Immature natural killer cell (primary cell): ENCODE results near the gene TMEM184B. TPM values are rescaled to one million over a fixed set of nuclear protein-coding genes. Genes with fewer than 3 reads are reported as not detected.
A peak's percentile ranks its signal among the peaks of the same experiment; 100 is the strongest.
"Not testable (repeated sequence)": the region's sequence is repeated elsewhere in the genome, so short reads cannot be mapped to it uniquely, and the experiment has no call there.

Experiments used
- DNase-seq, 3 donors: peaks; one replicate each; pipeline ENCODE4 v3.0.0; 2022; ENCODE audit warnings: mixed read lengths in 1 of 3
- H3K27ac Mint-ChIP-seq, 6 donors: one replicate each; pipeline ENCODE4 v1.8.0; 2020; ENCODE audit warnings: mixed read lengths in 6 of 6, mild to moderate bottlenecking in 5 of 6, inconsistent platforms in 4 of 6, moderate library complexity in 3 of 6
- H3K27me3 Mint-ChIP-seq, 3 donors: one replicate each; pipeline ENCODE4 v1.8.0; 2020 to 2021; ENCODE audit warnings: low read depth in 3 of 3, mild to moderate bottlenecking in 3 of 3, mixed read lengths in 3 of 3, moderate library complexity in 3 of 3, inconsistent platforms in 1 of 3
- H3K36me3 Mint-ChIP-seq, 3 donors: one replicate each; pipeline ENCODE4 v1.8.0; 2020; ENCODE audit warnings: mixed read lengths in 3 of 3, inconsistent platforms in 2 of 3, mild to moderate bottlenecking in 2 of 3
- H3K4me1 Mint-ChIP-seq, 2 donors: one replicate each; pipeline ENCODE4 v1.8.0; 2020; ENCODE audit warnings: inconsistent platforms in 2 of 2, mild to moderate bottlenecking in 2 of 2, mixed read lengths in 2 of 2, moderate library complexity in 1 of 2
- H3K4me3 Mint-ChIP-seq, 5 donors: one replicate each; pipeline ENCODE4 v1.8.0; 2020; ENCODE audit warnings: mild to moderate bottlenecking in 5 of 5, mixed read lengths in 5 of 5, inconsistent platforms in 3 of 5, moderate library complexity in 3 of 5
- H3K9me3 Mint-ChIP-seq, 6 donors: one replicate each; pipeline ENCODE4 v1.8.0; 2020; ENCODE audit warnings: mild to moderate bottlenecking in 6 of 6, mixed read lengths in 6 of 6, inconsistent platforms in 4 of 6, moderate library complexity in 3 of 6
- polyA plus RNA-seq, 3 donors: library from polyadenylated mRNA; unstranded; fragments of 300-500 nt; fragmentation: Illumina TruSeq; gene quantifications; one replicate each; pipeline ENCODE4 v1.2.3, GENCODE V29; 2021

Gene TMEM184B
- polyA plus RNA-seq, 3 donors from 2014 or later, result 12.1 to 50.7 (median 30.3) TPM

DNA sequence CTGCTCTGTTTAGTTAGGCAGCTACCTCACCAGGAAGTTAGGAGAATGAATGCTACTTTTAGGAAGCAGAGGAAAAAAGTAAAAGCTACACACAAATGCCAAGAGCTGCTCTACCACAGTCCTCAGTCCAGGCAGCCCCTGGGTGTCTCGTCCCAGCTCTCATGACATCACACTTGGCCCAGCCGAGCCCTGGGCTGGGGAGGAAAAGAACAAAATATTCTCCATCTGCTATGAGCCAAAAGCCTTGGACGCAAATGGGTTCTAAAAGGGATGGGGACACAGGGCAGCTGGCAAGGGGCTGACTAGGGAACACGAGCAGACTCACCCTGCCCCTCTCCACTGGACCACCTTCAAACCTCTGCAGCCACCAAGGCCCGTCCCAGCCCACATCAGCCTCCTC lies 26.1 kb downstream of the TMEM184B start:
- Mint-ChIP-seq H3K36me3 (peaks cover 4 to 13% (median 7%) of the 10 kb centered on the region in 3 donors), H3K4me1 (peaks cover 17 to 29% of the 10 kb centered on the region in 2 donors), H3K27ac (peak overlapping the region in 1 of 6 donors; percentile 40), H3K9me3 (no peaks in the 10 kb centered on the region), H3K4me3 (no peak overlapping the region), H3K27me3 (peaks cover 0 to 8% (median 2%) of the 10 kb centered on the region in 3 donors)
- DNase-seq, result no peak

GRCh38 chr22:38246046-38246658 lies 26.7 kb downstream of the TMEM184B start:
- Mint-ChIP-seq H3K36me3 (peaks cover 4 to 13% (median 7%) of the 10 kb centered on the region in 3 donors), H3K27ac (no peak overlapping the region), H3K4me3 (no peak overlapping the region), H3K9me3 (no peaks in the 10 kb centered on the region), H3K27me3 (peaks cover 0 to 8% (median 2%) of the 10 kb centered on the region in 3 donors), H3K4me1 (peaks cover 17 to 27% of the 10 kb centered on the region in 2 donors)
- DNase-seq, result no peak

DNA sequence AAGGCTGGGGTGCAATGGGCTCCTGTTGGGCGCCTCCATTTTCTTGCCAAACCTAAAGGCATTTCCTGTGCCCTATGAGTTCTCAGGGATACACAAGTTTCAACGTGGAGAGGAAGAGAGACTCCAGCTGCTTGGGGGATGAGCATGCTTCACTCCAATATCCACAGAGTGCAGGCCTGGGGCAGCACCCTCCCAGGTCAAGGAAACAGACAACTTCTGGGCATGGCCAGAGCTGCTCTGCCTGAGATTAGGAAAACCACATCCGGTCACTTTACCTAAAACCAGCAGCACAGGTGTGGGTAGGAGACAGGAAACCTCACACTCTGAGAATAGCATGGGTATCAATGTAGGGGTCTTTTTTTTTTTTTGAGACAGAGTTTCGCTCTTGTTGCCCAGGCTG lies 28.7 kb downstream of the TMEM184B start:
- peaks cover 0 to 4% (median 1%) of the 10 kb centered on the region in 3 donors for H3K27me3 Mint-ChIP-seq
- no peak overlapping the region for H3K4me3 Mint-ChIP-seq
- H3K9me3 Mint-ChIP-seq, result no peaks in the 10 kb centered on the region
- H3K27ac Mint-ChIP-seq, result no peak overlapping the region
- no peak for DNase-seq
- H3K36me3 Mint-ChIP-seq, result peaks cover 3 to 10% (median 7%) of the 10 kb centered on the region in 3 donors
- peaks cover 14 to 15% of the 10 kb centered on the region in 2 donors for H3K4me1 Mint-ChIP-seq

GRCh38 chr22:38243007-38243765 lies 29.6 kb downstream of the TMEM184B start:
- Mint-ChIP-seq H3K36me3 (peaks cover 3 to 15% (median 7%) of the 10 kb centered on the region in 3 donors), H3K27ac (no peak overlapping the region)

GRCh38 chr22:38240734-38241252 lies 32.0 kb downstream of the TMEM184B start:
- H3K27me3 Mint-ChIP-seq, result peaks cover 0 to 2% (median 1%) of the 10 kb centered on the region in 3 donors
- H3K4me1 Mint-ChIP-seq, result peaks cover 8 to 9% of the 10 kb centered on the region in 2 donors
- no peak for DNase-seq
- H3K36me3 Mint-ChIP-seq, result peaks cover 3 to 15% (median 12%) of the 10 kb centered on the region in 3 donors
- peak overlapping the region in 2 of 6 donors; percentile 34 to 45 for H3K27ac Mint-ChIP-seq
- no peaks in the 10 kb centered on the region for H3K9me3 Mint-ChIP-seq
- H3K4me3 Mint-ChIP-seq, result no peak overlapping the region

More at GRCh38 chr22:38243007-38243765, 29.6 kb downstream of the TMEM184B start:
- H3K9me3 Mint-ChIP-seq, result no peaks in the 10 kb centered on the region
- no peak overlapping the region for H3K4me3 Mint-ChIP-seq
- peaks cover 0 to 2% (median 1%) of the 10 kb centered on the region in 3 donors for H3K27me3 Mint-ChIP-seq
- DNase-seq, result no peak
- peaks cover 11 to 12% of the 10 kb centered on the region in 2 donors for H3K4me1 Mint-ChIP-seq

DNA sequence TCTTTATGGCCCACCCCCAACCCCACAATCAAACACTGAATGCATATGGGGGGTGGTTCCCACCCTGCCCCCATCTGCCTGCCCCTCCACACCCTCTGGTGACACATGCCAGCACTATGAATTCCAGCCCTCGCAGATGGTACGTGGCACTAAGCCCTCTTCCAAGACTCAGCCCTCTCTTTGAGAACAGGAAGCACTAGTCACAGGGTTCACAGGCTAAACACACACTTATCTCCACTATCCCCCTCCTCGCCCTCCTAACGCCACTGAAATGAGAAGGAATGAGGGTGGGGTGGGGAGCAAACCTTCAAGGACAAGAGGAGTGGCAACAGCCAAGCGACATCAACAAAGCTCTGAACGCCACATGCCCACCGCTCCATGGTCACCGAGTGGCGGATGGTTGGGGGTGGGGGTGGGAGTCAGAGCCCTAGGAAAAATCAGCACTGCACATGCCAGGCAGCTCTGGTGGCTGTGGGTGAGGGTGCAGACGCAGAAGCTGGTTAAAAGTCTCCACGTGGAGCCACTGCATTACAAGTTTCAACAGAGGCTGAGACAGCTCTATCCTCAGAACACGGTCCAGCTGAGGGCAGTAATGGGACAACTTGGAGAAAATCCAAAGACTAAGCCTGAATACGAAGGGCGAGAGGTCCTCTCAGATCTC lies 33.6 kb downstream of the TMEM184B start:
- H3K36me3 Mint-ChIP-seq, result peaks cover 8 to 19% (median 12%) of the 10 kb centered on the region in 3 donors
- DNase-seq, result no peak
- H3K9me3 Mint-ChIP-seq, result no peaks in the 10 kb centered on the region
- H3K27me3 Mint-ChIP-seq, result peaks cover 0 to 2% (median 1%) of the 10 kb centered on the region in 3 donors
- peaks cover 9 to 10% of the 10 kb centered on the region in 2 donors for H3K4me1 Mint-ChIP-seq
- H3K4me3 Mint-ChIP-seq, result no peak overlapping the region
- peak overlapping the region in 1 of 6 donors; percentile 35 for H3K27ac Mint-ChIP-seq

GRCh38 chr22:38238519-38239071 lies 34.2 kb downstream of the TMEM184B start:
- peaks cover 8 to 18% (median 10%) of the 10 kb centered on the region in 3 donors for H3K36me3 Mint-ChIP-seq
- peak overlapping the region in 1 of 6 donors; percentile 35 for H3K27ac Mint-ChIP-seq
- DNase-seq, result no peak
- H3K4me1 Mint-ChIP-seq, result peaks cover 9 to 10% of the 10 kb centered on the region in 2 donors
- no peaks in the 10 kb centered on the region for H3K9me3 Mint-ChIP-seq
- peaks cover 0 to 1% (median 0%) of the 10 kb centered on the region in 3 donors for H3K27me3 Mint-ChIP-seq
- no peak overlapping the region for H3K4me3 Mint-ChIP-seq

DNA sequence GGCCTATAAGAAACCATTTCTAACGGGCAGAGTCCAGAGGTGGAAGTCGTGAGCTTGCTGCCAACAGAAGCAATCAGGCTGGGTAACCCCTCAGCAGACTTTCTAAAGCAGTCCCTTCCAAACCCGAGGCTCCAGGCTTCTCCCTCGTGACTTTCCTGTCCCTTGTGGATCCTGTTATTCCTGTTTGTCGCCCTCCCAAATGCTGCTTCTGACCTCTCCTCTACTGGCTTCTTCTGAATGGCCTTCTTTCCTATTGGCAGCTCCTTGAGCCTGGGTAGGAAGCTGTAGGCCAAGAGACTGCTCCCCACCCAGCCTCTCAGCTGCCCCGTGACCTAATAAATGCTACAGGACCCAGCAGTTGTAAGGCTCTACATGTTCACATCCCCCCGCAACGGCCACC lies 36.0 kb downstream of the TMEM184B start:
- Mint-ChIP-seq H3K9me3 (no peaks in the 10 kb centered on the region), H3K4me1 (peaks cover 9 to 10% of the 10 kb centered on the region in 2 donors), H3K27ac (peak overlapping the region in 1 of 6 donors; percentile 16), H3K27me3 (peaks cover 0 to 2% (median 1%) of the 10 kb centered on the region in 3 donors), H3K36me3 (peaks cover 8 to 19% (median 9%) of the 10 kb centered on the region in 3 donors), H3K4me3 (no peak overlapping the region)
- DNase-seq, result no peak

- Mint-ChIP-seq H3K27ac (peak overlapping the region in 2 of 6 donors; percentile 17 to 31), H3K27me3 (peaks cover 0 to 2% (median 1%) of the 10 kb centered on the region in 3 donors), H3K4me3 (no peak overlapping the region), H3K9me3 (no peaks in the 10 kb centered on the region), H3K4me1 (peaks cover 20 to 21% of the 10 kb centered on the region in 2 donors), H3K36me3 (peaks cover 8 to 21% (median 14%) of the 10 kb centered on the region in 3 donors)
- no peak for DNase-seq
Measured at GRCh38 chr22:38235240-38235850, 37.5 kb downstream of the TMEM184B start.

DNA sequence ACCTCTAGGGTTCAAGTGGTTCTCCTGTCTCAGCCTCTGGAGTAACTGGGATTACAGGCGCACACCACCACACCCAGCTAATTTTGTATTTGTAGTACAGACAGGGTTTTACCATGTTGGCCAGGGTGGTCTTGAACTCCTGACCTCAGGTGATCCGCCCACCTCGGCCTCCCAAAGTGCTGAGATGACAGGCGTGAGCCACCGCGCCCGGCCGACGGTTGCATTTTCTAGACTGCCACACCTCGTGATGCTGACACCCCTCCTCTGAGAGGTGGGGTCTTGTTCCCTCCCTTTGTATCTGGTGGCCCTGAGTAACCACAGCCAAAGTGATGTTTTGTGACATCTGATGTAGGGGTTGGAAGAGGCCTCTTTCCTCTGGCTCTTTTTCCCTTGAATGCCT lies 39.0 kb downstream of the TMEM184B start:
- Mint-ChIP-seq H3K36me3 (peaks cover 4 to 18% (median 10%) of the 10 kb centered on the region in 3 donors), H3K4me1 (peaks cover 23 to 27% of the 10 kb centered on the region in 2 donors), H3K27ac (peak overlapping the region in 3 of 6 donors; percentile 40 to 69 (median 55))
- H3K9me3 Mint-ChIP-seq, H3K27me3 Mint-ChIP-seq, DNase-seq, H3K4me3 Mint-ChIP-seq: not testable (repeated sequence)

DNA sequence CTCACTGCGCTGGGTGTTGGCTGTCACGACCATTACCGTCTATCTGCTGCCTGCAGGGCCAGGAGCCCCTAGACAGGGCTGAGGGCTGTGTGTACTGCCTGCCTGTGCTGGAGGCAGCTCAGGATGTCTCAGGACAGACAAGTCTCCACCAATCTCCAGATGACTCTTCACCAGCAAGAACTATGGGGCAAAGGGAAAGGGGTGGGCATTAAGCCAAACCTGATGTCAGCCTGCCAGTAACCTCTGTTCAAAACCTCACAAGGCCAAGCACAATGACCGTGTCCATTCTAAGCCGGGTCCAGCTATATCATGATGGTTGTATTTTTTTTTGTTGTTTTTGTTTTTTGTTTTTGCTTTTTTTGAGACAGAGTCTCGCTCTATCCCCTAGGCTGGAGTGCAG lies 39.4 kb downstream of the TMEM184B start:
- no peak for DNase-seq
- H3K9me3 Mint-ChIP-seq, result no peaks in the 10 kb centered on the region
- peak overlapping the region in 5 of 6 donors; percentile 17 to 72 (median 51) for H3K27ac Mint-ChIP-seq
- H3K36me3 Mint-ChIP-seq, result peaks cover 8 to 19% (median 14%) of the 10 kb centered on the region in 3 donors
- H3K4me1 Mint-ChIP-seq, result peaks cover 26 to 27% of the 10 kb centered on the region in 2 donors
- H3K27me3 Mint-ChIP-seq, result peaks cover 0 to 3% (median 0%) of the 10 kb centered on the region in 3 donors
- no peak overlapping the region for H3K4me3 Mint-ChIP-seq

- H3K27ac Mint-ChIP-seq, result peak overlapping the region in 5 of 6 donors; percentile 53 to 84 (median 66)
- DNase-seq, result no peak
- peaks cover 9 to 19% (median 14%) of the 10 kb centered on the region in 3 donors for H3K36me3 Mint-ChIP-seq
- peaks cover 30 to 32% of the 10 kb centered on the region in 2 donors for H3K4me1 Mint-ChIP-seq
- no peak overlapping the region for H3K4me3 Mint-ChIP-seq
- no peaks in the 10 kb centered on the region for H3K9me3 Mint-ChIP-seq
- H3K27me3 Mint-ChIP-seq, result peaks cover 0 to 3% (median 0%) of the 10 kb centered on the region in 3 donors
Measured at GRCh38 chr22:38232196-38232595, 40.6 kb downstream of the TMEM184B start.
